Epithelial cell of prostate (primary cell): ENCODE data around the gene AQR.
"Not testable (repeated sequence)": the region's sequence is repeated elsewhere in the genome, so short reads cannot be mapped to it uniquely, and the experiment has no call there.

Experiments
- DNase-seq: peaks from one replicate; pipeline ENCODE4 v3.0.0-alpha.2; 2011; ENCODE audit warnings: low read depth, low spot score
- H3K27ac ChIP-seq: fragments of 450-650 bp; 2 replicates; pipeline ENCODE4 v1.5.1; 2017; ENCODE audit warnings: mild to moderate bottlenecking

AQR gene

DNA sequence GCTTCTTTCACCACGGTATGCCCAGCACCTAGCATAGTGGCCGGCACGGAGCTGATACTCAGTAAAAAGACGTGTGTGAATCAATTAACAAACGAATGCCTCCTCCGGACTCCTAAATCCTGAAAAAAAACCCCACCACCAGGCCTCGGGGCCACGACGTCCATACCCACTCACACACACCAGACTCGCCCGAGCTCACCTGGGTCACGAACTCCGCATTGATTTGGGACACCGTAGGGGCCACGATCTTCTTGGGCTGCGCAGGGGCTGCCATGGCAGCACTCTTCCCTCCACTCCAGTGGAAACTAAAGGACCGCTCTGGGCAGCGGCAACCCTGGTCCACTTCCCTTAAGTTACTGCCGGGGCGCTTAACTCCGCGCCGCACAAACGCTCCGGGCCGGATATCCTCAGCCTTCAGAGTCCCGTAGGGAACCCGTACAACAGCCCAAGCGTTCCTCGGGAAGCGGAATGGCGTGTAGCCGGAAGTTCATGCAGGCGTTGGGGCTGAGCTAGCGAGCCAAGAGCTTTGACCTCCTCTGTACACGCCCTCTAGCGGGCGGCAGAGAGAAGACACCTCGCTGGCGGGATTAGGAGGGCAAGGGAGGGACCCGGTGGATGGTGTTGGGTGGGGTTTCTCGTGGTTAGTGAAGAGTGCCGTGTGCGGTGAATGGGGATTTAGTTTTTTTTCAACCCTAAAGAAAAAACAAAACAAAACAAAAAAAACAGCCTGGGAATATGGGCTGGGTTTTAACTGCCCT is at the start of gene AQR:
Gene AQR, minus strand, starts transcription at position 403 of the 758 bp plus-strand sequence. Its CDS starts 129 bp downstream, at position 274.
- peak; percentile 90 for DNase-seq
- peak within 1 kb of the TSS; percentile 65 for H3K27ac ChIP-seq

DNA sequence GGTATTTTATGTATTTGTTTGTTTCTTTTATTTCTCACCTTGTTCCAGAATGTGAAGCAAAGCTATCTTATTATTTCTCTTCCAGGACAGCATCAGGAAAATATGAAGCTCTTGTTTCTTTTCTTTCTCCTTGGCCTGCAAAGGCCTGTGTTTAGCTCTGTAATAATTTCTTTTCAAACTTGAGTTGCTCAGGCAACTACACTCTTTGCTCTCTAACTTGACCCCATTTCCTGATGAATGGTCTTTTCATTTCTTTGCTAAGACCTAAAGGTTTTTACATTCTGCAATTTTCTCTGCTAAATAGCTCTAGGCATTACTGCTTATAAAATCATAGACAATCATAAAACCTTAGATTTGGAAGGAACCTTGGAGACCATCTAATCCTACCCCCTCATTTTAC is 44.7 kb upstream of the AQR start:
- no peak overlapping the region for H3K27ac ChIP-seq
- no peak for DNase-seq

DNA sequence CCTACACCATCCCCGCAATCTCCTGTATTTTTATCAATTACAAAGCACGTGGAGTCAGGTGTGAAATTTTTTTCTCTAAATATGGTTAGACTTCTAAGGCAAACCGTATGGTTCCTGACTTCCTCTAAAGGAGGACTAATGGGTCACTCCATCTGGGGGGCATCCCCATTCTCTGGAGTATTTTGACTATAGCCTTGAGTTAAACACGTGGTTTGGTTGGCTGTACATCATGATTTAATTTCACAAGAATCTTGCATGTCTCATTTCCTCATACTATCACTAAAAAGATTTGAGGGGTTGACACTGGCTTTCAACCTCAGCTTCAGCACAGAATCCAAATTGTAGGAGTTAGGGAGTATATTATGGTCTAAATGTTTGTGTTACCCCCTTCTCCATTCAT is 43.8 kb upstream of the AQR start:
- H3K27ac ChIP-seq: no peak overlapping the region
- no peak for DNase-seq

GRCh38 chr15:35007397-35007796 is 37.9 kb upstream of the AQR start:
- DNase-seq: no peak
- H3K27ac ChIP-seq: no peak overlapping the region

DNA sequence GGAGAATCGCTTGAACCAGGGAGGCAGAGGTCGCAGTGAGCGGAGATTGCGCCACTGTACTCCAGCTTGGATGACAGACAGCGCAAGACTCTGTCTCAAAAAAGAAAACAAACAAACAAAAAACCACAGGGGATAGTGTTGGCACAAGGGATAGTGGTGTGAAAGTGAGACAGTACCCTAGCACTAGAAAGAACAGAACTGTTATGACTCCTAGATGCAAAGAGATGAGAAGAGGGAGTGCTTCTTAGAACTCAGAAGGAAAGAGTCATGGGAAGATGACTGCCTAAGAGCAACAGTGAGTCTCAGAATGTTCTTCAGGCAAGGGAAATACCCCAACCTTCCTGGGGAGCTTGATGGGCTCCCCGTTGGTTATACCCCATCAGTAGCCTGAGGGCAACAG is 36.4 kb upstream of the AQR start:
- no peak for DNase-seq
- no peak overlapping the region for H3K27ac ChIP-seq

DNA sequence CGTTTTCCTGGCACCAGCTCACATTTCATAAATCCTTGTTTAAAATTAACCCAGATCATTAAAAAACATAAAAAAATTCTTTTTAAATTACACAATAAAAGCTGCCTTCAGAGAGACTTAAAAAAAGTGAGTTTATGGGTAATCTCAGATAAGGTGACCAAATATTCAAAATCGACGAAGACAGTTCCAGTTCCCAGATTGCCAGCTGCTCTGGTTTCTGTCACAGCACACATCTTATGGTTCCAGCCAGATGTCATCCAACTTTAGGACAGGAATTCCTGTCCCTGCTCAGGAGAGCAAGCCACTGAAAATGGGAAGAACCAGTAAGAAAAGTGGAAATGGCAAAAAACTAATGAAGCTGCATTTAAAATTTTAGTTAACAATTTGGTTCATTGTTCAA is 34.4 kb upstream of the AQR start:
- H3K27ac ChIP-seq: no peak overlapping the region
- DNase-seq: no peak

- DNase-seq: peak; percentile 88
- H3K27ac ChIP-seq: peak overlapping the region; percentile 84
These were observed 31.0 kb upstream of the AQR start for GRCh38 chr15:35000511-35000910.

GRCh38 chr15:34999906-35000305 is 30.4 kb upstream of the AQR start:
- no peak for DNase-seq
- peak overlapping the region; percentile 84 for H3K27ac ChIP-seq

DNA sequence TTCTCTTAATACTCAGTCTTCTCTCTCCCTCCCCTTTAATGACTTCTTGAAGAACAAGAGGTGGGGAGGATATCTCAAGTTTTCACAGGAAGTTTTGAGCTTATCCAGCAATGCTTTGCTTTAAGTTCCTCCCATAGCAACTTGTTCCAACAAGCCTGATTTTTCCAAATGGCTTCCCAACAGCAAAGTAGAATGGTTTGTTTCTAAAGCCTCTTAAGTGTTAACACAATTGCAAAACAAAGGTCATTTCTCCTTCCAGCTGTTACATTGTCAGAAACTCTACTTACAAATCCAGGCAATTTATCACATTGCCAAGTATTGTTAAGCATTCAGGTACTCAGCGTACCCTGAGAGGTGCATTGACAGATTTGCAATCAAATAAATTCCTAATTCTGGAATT is 25.4 kb upstream of the AQR start:
- peak overlapping the region; percentile 45 for H3K27ac ChIP-seq
- DNase-seq: no peak

DNA sequence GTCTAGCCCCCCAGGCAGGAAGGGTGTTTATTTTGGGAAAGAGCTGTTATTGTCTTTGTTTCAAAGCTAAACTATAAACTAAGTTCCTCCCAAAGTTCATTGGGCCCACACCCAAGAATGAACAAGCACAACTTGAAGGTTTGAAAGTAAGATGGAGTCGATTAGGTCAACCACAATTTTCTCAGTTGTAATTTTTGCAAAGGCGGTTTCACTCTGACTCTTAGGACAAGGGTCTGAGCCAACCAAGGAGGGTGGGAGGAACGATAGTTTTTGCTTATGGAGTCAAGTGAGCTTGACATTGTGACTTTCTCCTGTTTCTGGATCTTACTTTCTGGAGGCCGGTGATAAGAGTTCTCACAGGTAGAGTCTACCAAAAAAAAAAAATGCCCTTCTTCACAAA is 24.3 kb upstream of the AQR start:
- peak overlapping the region; percentile 77 for H3K27ac ChIP-seq
- DNase-seq: no peak

DNA sequence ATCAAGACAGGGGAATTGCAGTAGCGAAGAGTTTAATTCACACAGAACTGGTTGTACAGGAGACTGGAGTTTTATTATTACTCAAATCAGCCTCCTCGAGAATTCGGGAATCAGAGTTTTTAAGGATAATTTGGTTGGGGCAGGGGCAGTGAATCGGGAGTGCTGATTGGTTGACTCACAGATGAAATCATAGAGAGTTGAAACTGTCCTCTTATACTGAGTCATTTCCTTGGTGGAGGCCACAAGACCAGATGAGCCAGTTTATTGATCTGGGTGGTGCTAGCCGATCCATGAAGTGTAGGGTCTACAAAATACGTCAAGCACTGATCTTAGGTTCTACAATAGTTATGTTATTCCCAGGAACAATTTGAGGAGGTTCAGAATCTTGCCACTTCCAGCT is 23.9 kb upstream of the AQR start:
- DNase-seq: no peak
- H3K27ac ChIP-seq: peak overlapping the region; percentile 77

- H3K27ac ChIP-seq: peak within 1 kb of the TSS; percentile 88
- no peak for DNase-seq
These were observed 18.7 kb upstream of the AQR start, which contains the start of gene ZNF770 for GRCh38 chr15:34988027-34988902. Gene ZNF770, minus strand, starts transcription at chr15:34988287. Its CDS starts 4,853 bp downstream, at chr15:34983434.

DNA sequence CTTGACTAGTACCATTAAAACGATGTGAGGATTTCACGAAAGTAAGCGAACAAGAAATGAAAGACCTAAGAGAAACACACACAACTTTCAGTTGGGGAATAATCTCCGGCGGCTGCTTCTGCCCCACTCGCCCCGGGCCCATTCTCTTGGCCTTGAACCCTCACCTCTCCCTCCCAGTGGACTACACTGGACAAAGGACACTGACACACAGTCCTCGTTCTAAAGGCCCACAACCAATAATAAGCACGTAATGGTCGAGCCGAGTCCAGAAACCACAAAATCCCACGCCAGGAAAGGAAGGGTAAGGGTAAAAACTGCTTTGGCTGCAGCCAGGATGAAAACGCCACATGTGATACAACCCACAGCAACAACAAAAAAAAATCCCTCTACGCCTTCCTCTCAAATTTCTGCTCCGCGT is 18.1 kb upstream of the AQR start:
- peak overlapping the region; percentile 88 for H3K27ac ChIP-seq

DNA sequence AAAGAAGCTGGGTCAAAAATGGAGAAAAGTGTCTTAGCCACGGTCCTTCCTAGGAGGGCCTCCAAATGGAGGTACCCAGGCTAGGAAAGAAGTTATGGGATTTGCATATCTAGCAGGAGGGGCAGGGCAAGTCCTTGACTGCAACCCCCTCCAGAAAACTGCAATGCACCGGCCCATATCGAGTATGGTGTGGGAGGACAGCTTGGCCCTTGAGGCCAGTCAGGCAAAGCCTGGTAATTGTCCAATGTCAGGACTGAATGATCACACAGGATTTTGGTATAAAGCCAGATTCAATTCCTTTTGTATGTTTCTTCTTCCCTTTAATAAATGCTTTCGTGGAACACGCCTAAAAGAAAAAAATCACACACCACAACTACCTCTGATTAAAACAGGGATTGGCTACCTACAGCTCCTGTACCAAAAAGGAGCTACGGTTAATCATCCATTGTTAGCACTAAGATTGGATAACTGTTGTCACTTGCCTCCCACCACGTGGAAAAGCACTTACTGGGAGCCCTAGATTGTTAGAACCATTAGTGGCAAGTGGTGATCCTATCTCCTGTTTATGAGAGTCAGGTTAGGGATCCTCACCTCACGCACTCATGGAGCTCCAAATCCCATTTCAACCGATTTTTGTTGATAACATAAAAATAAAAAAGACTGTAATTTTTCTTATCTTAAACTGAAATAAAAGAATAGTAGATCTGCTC is 17.4 kb upstream of the AQR start:
- DNase-seq: no peak
- peak overlapping the region; percentile 88 for H3K27ac ChIP-seq

More for the DNA sequence above, 18.1 kb upstream of the AQR start:
- DNase-seq: no peak

- peak overlapping the region; percentile 88 for H3K27ac ChIP-seq
- no peak for DNase-seq
These were observed 16.8 kb upstream of the AQR start for GRCh38 chr15:34986326-34986725.

- no peak for DNase-seq
- peak overlapping the region; percentile 88 for H3K27ac ChIP-seq
These were observed 15.5 kb upstream of the AQR start for GRCh38 chr15:34984889-34985630.

- no peak overlapping the region for H3K27ac ChIP-seq
- no peak for DNase-seq
These were observed 7.2 kb upstream of the AQR start for GRCh38 chr15:34976743-34977142.

DNA sequence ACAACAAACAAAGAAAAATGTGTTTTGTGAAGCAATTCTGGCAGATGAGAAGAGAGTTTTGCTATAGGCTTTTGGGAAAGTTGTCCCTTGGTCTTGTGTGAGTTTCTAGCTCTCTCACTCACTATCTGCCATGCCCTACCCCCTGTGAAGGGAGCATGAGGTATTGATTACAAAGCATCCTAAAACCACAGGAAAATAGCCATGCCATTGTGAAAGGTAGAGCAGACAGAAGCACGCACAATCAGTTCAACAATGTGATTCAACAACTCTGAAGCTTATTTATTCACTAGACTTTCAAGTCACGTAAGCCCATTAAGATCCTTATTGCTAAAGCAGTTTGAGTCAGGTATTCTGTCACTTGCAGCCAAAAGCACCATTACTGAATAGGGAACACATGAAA is 6.5 kb upstream of the AQR start:
- no peak overlapping the region for H3K27ac ChIP-seq

GRCh38 chr15:34973512-34973911 is 4.0 kb upstream of the AQR start:
- no peak for DNase-seq
- H3K27ac ChIP-seq: no peak overlapping the region

More for the DNA sequence above, 6.5 kb upstream of the AQR start:
- no peak for DNase-seq

DNA sequence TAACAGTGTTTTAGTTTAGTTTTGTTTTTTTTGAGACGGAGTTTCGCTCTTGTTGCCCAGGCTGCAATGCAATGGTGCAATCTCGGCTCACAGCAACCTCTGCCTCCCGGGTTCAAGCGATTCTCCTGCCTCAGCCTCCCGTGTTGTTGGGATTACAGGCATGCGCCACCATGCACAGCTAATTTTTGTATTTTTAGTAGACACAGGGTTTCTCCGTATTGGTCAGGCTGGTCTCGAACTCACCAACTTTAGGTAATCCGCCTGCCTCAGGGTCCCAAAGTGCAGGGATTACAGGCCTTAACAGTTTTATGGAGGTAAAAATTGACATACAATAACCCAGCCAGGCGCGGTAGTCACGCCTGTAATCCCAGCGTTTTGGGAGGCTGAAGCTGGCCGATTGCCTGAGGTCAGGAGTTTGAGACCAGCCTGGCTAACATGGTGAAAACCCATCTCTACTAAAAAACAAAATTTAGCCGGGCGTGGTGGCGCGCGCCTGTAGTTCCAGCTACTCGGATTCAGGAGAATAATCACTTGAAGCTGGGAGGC is 629 bp upstream of the AQR start:
- H3K27ac ChIP-seq, DNase-seq: not testable (repeated sequence)
